T-helper 1 cell treated with Interleukin-12 subunit alpha and Interleukin-12 subunit beta and Interleukin-4 antibody, amounts not matched to agents 30 μg/mL and 1 μg/mL, for 36 hours (primary cell): Measurements from ENCODE around the gene PRKAG2.

ENCODE experiments used
- H3K27ac Mint-ChIP-seq: one replicate; pipeline ENCODE4 v1.8.0; 2021; ENCODE audit warnings: mild to moderate bottlenecking, mixed read lengths
- H3K27me3 Mint-ChIP-seq: one replicate; pipeline ENCODE4 v1.8.0; 2021; ENCODE audit warnings: low read depth, mixed read lengths
- H3K36me3 Mint-ChIP-seq: one replicate; pipeline ENCODE4 v1.8.0; 2021; ENCODE audit warnings: low read depth, mixed read lengths
- H3K4me1 Mint-ChIP-seq: one replicate; pipeline ENCODE4 v1.8.0; 2021; ENCODE audit warnings: low read depth, mixed read lengths
- H3K4me3 Mint-ChIP-seq: one replicate; pipeline ENCODE4 v1.8.0; 2021; ENCODE audit warnings: mild to moderate bottlenecking, moderate library complexity, mixed read lengths
- H3K9me3 Mint-ChIP-seq: one replicate; pipeline ENCODE4 v1.8.0; 2021; ENCODE audit warnings: mixed read lengths

Gene PRKAG2

DNA sequence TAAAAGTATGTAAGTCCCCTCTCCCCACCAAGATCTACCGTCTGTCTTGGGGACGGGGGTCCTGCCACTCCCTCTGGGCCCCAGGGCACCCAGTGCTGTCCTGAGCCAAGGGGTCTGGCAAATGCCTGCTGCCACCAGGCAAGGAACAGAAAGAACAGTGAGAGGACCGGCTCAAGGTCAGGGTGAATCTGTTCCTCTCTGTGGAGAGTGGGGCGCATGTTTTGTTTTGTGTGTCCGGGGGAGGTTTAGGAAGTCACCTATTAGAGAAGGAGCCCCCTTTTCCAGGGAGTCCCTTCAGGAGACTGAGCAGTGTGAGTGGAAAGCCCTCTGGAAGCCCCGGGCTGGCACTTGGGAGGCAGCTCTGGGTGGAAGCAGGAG lies 198.7 kb downstream of the PRKAG2 start:
- Mint-ChIP-seq H3K36me3 (no peaks in the 10 kb centered on the region), H3K9me3 (no peaks in the 10 kb centered on the region), H3K27me3 (no peaks in the 10 kb centered on the region), H3K4me1 (peaks cover 6% of the 10 kb centered on the region), H3K27ac (no peak overlapping the region), H3K4me3 (no peak overlapping the region)

DNA sequence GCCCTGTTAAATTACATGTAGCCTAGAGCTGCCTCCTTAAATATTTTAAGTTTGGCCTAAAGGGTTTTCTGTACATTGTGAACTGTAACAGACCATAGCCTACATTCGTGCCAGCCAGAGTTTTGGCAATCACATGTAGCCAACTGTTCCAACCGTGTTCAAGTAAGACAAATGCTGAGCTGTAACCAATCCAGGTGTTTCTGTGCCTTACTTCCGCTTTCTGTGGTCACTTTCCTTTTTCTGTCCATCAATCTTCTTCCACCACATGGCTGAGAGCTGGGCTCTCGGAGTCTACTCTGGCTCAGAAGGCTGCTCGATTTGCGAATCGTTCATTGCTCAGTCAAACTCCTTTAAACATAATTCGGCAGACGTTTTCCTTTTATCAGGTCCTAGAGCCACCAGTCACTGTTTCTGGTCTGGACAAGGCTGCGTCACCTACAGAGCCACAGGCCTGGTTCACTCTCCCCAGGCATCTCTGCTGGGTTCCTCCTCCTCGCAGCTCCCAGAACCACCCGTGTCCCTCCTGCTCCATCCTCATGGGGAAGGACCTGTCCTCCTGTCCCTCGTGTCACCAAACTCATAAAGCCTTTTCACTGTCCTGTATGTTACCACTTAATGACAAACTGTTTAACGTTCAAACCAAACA lies 199.2 kb downstream of the PRKAG2 start:
- H3K4me3 Mint-ChIP-seq = no peak overlapping the region
- H3K9me3 Mint-ChIP-seq = no peaks in the 10 kb centered on the region
- peaks cover 6% of the 10 kb centered on the region for H3K4me1 Mint-ChIP-seq

DNA sequence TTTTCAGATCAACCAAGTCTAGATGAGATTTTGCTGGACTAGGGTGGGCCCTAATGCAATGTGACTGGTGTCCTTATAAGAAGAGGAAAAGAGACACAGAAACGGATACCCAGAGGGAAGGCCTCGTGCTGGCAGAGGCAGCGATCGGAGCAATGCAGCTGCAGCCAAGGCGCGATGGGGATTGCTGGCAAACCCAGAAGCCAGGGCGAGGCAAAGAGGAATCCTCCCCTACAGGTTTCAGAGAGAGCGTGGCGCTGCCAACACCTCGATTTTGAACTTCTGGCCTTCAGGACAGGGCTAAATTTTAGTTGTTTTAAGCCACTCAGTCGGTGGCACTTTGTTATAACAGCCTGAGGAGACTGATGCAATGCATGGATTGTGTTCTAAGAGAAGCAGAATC lies 200.2 kb downstream of the PRKAG2 start:
- peaks cover 6% of the 10 kb centered on the region for H3K4me1 Mint-ChIP-seq
- H3K27me3 Mint-ChIP-seq = no peaks in the 10 kb centered on the region
- H3K9me3 Mint-ChIP-seq = no peaks in the 10 kb centered on the region
- no peaks in the 10 kb centered on the region for H3K36me3 Mint-ChIP-seq
- no peak overlapping the region for H3K4me3 Mint-ChIP-seq
- no peak overlapping the region for H3K27ac Mint-ChIP-seq

More for the DNA sequence above, 199.2 kb downstream of the PRKAG2 start:
- Mint-ChIP-seq H3K36me3 (no peaks in the 10 kb centered on the region), H3K27ac (no peak overlapping the region), H3K27me3 (no peaks in the 10 kb centered on the region)

DNA sequence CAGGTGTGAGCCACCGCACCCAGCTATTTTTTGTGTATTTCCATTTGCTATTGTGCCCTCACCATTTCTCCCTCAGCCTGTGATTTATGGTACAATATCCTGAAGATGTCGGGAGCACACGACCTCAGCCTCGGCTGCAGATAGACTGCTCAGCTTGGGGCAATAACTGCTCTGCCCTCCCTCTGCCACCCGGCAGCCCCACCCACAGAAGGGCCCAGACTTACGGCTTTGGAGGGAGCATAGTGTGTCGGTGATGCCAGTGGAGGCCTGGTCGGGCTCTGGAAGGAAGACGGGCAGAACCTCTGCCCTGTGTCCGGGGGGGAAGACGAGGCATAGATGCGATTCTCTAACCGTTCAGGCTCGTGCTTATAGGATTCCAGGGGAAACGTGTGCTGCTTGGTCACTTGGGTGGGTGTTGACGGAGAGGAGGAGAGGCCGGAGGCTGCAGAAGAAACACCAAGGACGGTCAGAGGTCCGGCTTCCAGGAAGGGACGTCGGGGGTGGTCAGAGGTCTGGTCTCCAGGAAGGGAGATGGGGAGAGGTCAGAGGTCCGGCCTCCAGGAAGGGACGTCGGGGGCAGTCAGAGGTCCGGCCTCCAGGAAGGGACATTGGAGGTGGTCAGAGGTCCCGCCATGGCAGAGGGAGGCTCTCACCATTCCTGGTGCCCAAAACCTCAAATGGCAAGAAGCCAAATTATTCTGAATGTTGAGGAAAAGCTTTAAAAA lies 201.6 kb downstream of the PRKAG2 start:
- Mint-ChIP-seq H3K27ac (no peak overlapping the region), H3K36me3 (no peaks in the 10 kb centered on the region), H3K27me3 (no peaks in the 10 kb centered on the region), H3K9me3 (no peaks in the 10 kb centered on the region), H3K4me3 (no peak overlapping the region), H3K4me1 (peaks cover 6% of the 10 kb centered on the region)

- no peak overlapping the region for H3K27ac Mint-ChIP-seq
- no peaks in the 10 kb centered on the region for H3K9me3 Mint-ChIP-seq
- no peaks in the 10 kb centered on the region for H3K36me3 Mint-ChIP-seq
- no peaks in the 10 kb centered on the region for H3K27me3 Mint-ChIP-seq
- H3K4me1 Mint-ChIP-seq = peaks cover 6% of the 10 kb centered on the region
- no peak overlapping the region for H3K4me3 Mint-ChIP-seq
Observed at GRCh38 chr7:151674161-151674920, 202.6 kb downstream of the PRKAG2 start.

- H3K4me1 Mint-ChIP-seq = peaks cover 3% of the 10 kb centered on the region
- no peaks in the 10 kb centered on the region for H3K9me3 Mint-ChIP-seq
- no peak overlapping the region for H3K4me3 Mint-ChIP-seq
- no peaks in the 10 kb centered on the region for H3K36me3 Mint-ChIP-seq
- H3K27me3 Mint-ChIP-seq = no peaks in the 10 kb centered on the region
- no peak overlapping the region for H3K27ac Mint-ChIP-seq
Observed at GRCh38 chr7:151673216-151673615, 203.7 kb downstream of the PRKAG2 start.

DNA sequence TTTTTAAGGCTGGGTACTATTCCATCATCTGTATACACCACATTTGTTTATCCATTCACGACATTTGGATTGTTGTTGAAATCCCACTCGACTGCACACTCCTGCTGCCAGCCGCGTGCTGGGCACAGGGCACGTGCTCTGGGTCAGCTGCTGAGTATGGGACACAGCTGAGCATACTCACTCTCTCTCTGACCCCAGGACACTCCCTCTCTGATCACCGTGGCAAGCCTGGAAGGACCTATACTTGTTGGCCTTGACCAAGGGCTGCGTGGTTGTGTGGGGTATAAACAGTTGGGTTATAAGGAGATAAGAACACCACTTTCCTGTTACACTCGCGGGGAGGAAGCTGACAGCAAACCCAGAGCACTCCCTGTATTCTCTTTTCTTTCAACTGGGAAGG lies 204.2 kb downstream of the PRKAG2 start:
- Mint-ChIP-seq H3K4me1 (no peaks in the 10 kb centered on the region), H3K9me3 (no peaks in the 10 kb centered on the region), H3K27ac (no peak overlapping the region), H3K36me3 (peaks cover 1% of the 10 kb centered on the region), H3K4me3 (no peak overlapping the region), H3K27me3 (no peaks in the 10 kb centered on the region)

DNA sequence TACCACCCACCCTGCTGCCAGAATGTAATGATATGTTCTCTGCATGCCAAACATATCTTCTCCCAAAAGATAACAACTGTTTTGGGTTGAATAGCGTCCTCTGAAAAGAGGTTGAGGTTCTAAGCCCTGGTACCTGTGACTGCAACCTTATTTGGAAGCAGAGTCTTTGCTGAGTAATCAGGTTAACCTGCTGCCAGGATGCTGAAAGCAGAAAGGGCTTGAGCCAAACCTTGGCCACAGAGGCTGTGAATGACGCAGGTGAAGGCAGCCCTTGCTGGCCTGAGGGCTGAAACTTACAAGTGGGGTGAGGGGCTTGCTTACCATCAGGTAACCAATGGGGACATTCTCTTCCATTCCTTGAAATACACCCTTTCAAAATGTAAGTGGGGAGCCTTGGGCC lies 205.4 kb downstream of the PRKAG2 start:
- Mint-ChIP-seq H3K9me3 (peaks cover 3% of the 10 kb centered on the region), H3K27me3 (no peaks in the 10 kb centered on the region), H3K4me1 (peaks cover 5% of the 10 kb centered on the region), H3K4me3 (no peak overlapping the region), H3K36me3 (peaks cover 1% of the 10 kb centered on the region), H3K27ac (no peak overlapping the region)

GRCh38 chr7:151669762-151670161 lies 207.2 kb downstream of the PRKAG2 start:
- Mint-ChIP-seq H3K4me3 (no peak overlapping the region), H3K27ac (no peak overlapping the region), H3K4me1 (peaks cover 5% of the 10 kb centered on the region), H3K9me3 (peaks cover 3% of the 10 kb centered on the region), H3K36me3 (peaks cover 1% of the 10 kb centered on the region), H3K27me3 (no peaks in the 10 kb centered on the region)

GRCh38 chr7:151666886-151667285 lies 210.0 kb downstream of the PRKAG2 start:
- H3K4me3 Mint-ChIP-seq = no peak overlapping the region
- no peak overlapping the region for H3K27ac Mint-ChIP-seq
- no peaks in the 10 kb centered on the region for H3K27me3 Mint-ChIP-seq
- peaks cover 5% of the 10 kb centered on the region for H3K4me1 Mint-ChIP-seq
- H3K9me3 Mint-ChIP-seq = peaks cover 3% of the 10 kb centered on the region
- peaks cover 1% of the 10 kb centered on the region for H3K36me3 Mint-ChIP-seq

DNA sequence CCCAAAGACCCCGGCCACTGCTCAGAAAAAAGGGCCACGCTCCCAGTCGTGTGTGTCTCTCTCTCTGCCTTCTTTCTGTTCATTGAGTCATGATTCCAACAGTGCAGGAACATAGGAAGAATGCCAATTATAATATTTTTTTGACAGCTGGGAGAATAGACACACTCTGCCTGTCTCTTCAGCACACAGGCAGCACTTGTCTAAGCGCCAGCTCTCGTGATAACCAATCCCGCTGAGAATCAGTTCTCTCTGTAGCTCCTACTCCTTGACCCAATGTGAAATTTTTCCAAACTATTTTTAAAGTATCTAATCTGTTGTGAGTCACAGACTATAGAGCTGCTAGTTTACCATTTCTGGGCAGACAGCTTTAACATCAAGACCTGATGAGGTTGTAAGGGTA lies 211.5 kb downstream of the PRKAG2 start:
- Mint-ChIP-seq H3K4me3 (no peak overlapping the region), H3K27ac (no peak overlapping the region), H3K4me1 (peaks cover 5% of the 10 kb centered on the region), H3K36me3 (peaks cover 1% of the 10 kb centered on the region), H3K9me3 (peaks cover 3% of the 10 kb centered on the region), H3K27me3 (no peaks in the 10 kb centered on the region)

DNA sequence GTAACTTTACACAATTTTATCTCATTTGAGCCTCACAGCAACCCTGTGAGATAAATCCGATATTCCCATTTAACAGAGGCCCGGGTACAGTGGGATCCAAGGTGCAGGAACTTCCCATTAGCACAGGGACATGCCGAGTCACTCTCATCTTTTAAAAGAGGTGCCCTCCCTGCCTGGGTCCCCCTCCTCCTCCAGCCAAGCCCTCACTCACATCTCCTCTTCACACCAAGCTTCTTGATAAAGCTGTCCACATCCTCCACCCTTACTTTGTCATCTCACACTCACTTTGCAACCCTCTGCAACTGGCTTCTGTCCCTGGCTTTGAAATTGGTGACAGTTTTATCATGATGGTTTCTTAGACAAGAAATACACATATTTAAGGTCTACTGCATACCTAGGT lies 212.6 kb downstream of the PRKAG2 start:
- H3K9me3 Mint-ChIP-seq = peaks cover 3% of the 10 kb centered on the region
- H3K4me3 Mint-ChIP-seq = no peak overlapping the region
- peaks cover 1% of the 10 kb centered on the region for H3K36me3 Mint-ChIP-seq
- H3K4me1 Mint-ChIP-seq = peaks cover 5% of the 10 kb centered on the region
- no peaks in the 10 kb centered on the region for H3K27me3 Mint-ChIP-seq
- H3K27ac Mint-ChIP-seq = peak overlapping the region; percentile 19

DNA sequence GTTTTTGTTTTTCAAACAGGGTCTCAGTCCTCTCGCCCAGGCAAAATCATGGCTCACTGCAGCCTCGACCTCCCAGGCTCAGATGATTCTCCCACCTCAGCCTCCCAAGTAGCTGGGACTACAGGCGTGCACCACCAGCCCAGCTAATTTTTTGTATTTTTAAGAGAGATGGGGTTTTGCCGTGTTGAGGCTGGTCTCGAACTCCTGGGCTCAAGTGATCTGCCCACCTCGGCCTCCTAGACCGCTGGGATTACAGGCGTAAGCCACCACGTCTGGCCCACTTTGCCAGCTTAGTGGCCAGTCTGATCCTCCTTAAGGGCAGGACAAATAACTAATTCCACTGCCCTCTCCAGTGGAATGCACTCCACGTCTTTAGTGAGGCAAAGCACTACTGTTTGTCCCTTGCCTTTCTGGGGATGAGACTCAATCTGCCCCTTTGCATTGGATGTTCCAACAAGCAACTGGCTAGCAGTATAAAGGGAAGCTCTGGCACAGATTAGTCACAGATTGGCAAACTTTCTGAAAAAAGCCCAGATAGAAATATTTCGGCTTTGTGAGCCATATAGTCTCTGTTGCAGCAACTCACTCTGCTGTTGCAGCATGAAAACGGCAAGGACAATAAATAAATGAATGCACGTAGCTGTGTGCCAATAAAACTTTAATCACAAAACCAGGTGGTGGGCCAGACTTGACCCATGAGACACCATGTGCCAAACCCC lies 213.4 kb downstream of the PRKAG2 start:
- H3K36me3 Mint-ChIP-seq = peaks cover 1% of the 10 kb centered on the region
- peaks cover 3% of the 10 kb centered on the region for H3K9me3 Mint-ChIP-seq
- peaks cover 5% of the 10 kb centered on the region for H3K4me1 Mint-ChIP-seq
- no peak overlapping the region for H3K4me3 Mint-ChIP-seq
- H3K27ac Mint-ChIP-seq = no peak overlapping the region
- no peaks in the 10 kb centered on the region for H3K27me3 Mint-ChIP-seq

DNA sequence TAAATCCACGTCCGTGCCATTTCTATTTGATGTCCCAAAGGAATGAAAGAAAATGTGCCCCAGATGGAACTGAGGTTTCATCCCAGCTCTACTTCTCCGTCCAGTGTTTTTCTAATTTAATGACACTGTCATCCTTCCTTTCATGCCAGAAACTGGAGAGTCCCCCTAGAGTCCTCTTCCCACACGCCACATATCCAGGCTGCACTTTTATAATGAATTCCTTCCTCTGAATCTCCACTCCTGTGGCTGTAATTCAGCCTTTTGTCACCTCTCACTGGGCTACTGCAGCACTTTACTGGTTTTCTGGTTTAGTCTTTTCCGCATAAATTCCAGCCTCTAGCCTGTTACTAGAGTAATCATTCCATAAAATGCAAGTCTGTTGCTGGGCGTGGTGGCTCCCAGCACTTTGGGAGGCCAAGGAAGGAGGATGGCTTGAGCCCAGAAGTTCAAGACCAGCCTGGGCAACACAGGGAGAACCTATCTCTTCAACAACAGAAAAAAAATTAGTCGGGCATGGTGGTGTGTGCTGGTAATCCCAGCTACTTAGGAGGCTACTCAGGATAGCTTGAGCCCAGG lies 214.6 kb downstream of the PRKAG2 start:
- Mint-ChIP-seq H3K36me3 (no peaks in the 10 kb centered on the region), H3K4me3 (no peak overlapping the region), H3K9me3 (peaks cover 3% of the 10 kb centered on the region), H3K27me3 (no peaks in the 10 kb centered on the region), H3K27ac (no peak overlapping the region), H3K4me1 (peaks cover 4% of the 10 kb centered on the region)
